ENCODE results near the gene PTPRM. TPM values are rescaled to one million over a fixed set of nuclear protein-coding genes. Genes with fewer than 3 reads are reported as not detected.

The PTPRM gene
- total and polyA plus RNA-seq, 2 donors (not counting 3 experiments of a cell fraction or from before 2014, with no cell fraction given), result 37.4 to 43.7 TPM

DNA sequence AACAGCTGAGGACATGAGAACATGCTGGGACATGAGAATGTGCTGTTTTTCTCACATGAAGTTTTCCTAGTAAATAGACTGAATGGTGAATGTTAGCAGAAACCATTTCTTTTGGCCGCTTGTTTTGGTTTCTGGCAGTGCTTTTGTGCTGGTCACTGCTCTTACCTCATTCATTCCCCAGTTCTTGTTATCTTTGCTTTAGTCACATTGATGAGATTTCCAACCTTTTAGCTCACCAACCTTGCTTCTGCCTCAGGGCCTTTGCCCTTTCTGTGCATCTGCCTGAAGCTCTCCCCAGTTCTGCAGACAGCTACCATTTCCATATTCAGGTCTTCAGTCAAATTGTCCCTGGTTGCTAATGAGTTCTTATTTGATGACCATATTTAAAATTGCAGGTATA, 91.6 kb downstream of the PTPRM start:
- POLR2A ChIA-PET, result no interaction called here
- FAIRE-seq, result no peak
- no TSS peak for BruUV-seq (replicated peaks)

DNA sequence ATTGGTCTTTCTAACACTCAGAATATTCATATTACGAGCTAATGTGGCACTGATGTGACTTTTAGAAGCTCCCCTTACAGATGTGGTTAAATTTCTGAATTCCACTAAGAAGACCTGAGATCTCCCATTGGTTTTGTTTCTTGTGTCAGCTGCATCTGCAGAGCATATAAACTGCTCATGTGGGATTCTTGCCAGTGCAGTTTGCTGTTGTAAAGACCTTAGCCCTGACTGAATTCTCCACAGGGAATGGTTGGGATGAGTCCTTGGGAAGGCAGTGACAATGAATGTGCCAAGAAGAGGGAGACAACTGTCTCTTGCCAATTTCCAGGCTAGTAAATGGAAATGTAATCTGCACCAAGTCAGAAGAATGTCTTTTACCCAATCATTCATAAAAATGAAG, 94.1 kb downstream of the PTPRM start:
- POLR2A ChIA-PET, result no interaction called here
- dilution Hi-C loops (cut with MboI; ENCODE audit: extremely low pct_ligation_motif_present, low sequenced_read_pairs), result no loop called here
- no peak overlapping the region for H3K4me2 ChIP-seq (ENCODE audit: insufficient read depth, low read length)

More for the DNA sequence above, 91.6 kb downstream of the PTPRM start:
- H3K9me3 ChIP-seq (replicated peaks; ENCODE audit: control insufficient read depth, insufficient read depth, low read length), result no peaks in the 10 kb centered on the region
- no peaks in the 10 kb centered on the region for H3K4me1 ChIP-seq (ENCODE audit: control insufficient read depth, extremely low read depth, insufficient read depth, low read length)
- dilution Hi-C loops (cut with MboI; ENCODE audit: extremely low pct_ligation_motif_present, low sequenced_read_pairs), result no loop called here
- DNase-seq (ENCODE audit: low read depth, low spot score), result no peak
- no peak for TF ChIP-seq FOS (IDR thresholded peaks at IDR 0.05; ENCODE audit: borderline replicate concordance, insufficient read depth, low read length)
- TF ChIP-seq, protein P1, sequence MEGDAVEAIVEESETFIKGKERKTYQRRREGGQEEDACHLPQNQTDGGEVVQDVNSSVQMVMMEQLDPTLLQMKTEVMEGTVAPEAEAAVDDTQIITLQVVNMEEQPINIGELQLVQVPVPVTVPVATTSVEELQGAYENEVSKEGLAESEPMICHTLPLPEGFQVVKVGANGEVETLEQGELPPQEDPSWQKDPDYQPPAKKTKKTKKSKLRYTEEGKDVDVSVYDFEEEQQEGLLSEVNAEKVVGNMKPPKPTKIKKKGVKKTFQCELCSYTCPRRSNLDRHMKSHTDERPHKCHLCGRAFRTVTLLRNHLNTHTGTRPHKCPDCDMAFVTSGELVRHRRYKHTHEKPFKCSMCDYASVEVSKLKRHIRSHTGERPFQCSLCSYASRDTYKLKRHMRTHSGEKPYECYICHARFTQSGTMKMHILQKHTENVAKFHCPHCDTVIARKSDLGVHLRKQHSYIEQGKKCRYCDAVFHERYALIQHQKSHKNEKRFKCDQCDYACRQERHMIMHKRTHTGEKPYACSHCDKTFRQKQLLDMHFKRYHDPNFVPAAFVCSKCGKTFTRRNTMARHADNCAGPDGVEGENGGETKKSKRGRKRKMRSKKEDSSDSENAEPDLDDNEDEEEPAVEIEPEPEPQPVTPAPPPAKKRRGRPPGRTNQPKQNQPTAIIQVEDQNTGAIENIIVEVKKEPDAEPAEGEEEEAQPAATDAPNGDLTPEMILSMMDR (IDR thresholded peaks at IDR 0.05; ENCODE audit: extremely low read depth in 1 of 2, insufficient read depth in 1 of 2, low read depth in 1 of 2, low read length in 2 of 2), result no peak
- TF ChIP-seq GATA2 (IDR thresholded peaks at IDR 0.05; ENCODE audit: insufficient read depth, insufficient read length, low read depth, low read length), result no peak
- TF ChIP-seq MYC (IDR thresholded peaks at IDR 0.05; ENCODE audit: low read depth, low read length), result no peak
- TF ChIP-seq EZH2 (IDR thresholded peaks at IDR 0.05; ENCODE audit: borderline replicate concordance, low read depth, low read length, severe bottlenecking), result no peak
- no peaks in the 10 kb centered on the region for H3K36me3 ChIP-seq (ENCODE audit: control insufficient read depth in 2 of 2, extremely low read depth in 1 of 2, insufficient read depth in 2 of 2, low read length in 2 of 2)
- H3K79me2 ChIP-seq (ENCODE audit: control insufficient read depth, insufficient read depth, low read length), result no peaks in the 10 kb centered on the region
- CTCF ChIA-PET, result no interaction called here
- no peak overlapping the region for H3K9ac ChIP-seq (replicated peaks; ENCODE audit: extremely low read depth, insufficient read depth, low read length)
- H2AFZ ChIP-seq (ENCODE audit: low read depth, low read length), result no peak overlapping the region
- intact Hi-C loops (cut with micrococcal nuclease), result no loop called here
- H3K27me3 ChIP-seq (ENCODE audit: control insufficient read depth in 2 of 2, insufficient read depth in 2 of 2, low read length in 2 of 2), result peaks cover 0 to 2% of the 10 kb centered on the region in 2 experiments
- H3K4me3 ChIP-seq (replicated peaks in 1 of 3; ENCODE audit: insufficient read depth in 1 of 3, low read depth in 1 of 3, low read length in 3 of 3), result no peak overlapping the region
- H3K4me2 ChIP-seq (ENCODE audit: insufficient read depth, low read length), result no peak overlapping the region
- no peaks in the 10 kb centered on the region for H3K9me1 ChIP-seq (replicated peaks; ENCODE audit: control insufficient read depth, extremely low read depth, insufficient read depth, low read length)
- H4K20me1 ChIP-seq (replicated peaks; ENCODE audit: control insufficient read depth, extremely low read depth, insufficient read depth, low read length), result no peaks in the 10 kb centered on the region
- H3K27ac ChIP-seq (ENCODE audit: insufficient read depth, low read depth, low read length), result no peak overlapping the region

More for the DNA sequence above, 94.1 kb downstream of the PTPRM start:
- Histone ChIP-seq H3K36me3 (ENCODE audit: control insufficient read depth in 2 of 2, extremely low read depth in 1 of 2, insufficient read depth in 2 of 2, low read length in 2 of 2) (no peaks in the 10 kb centered on the region), H2AFZ (ENCODE audit: low read depth, low read length) (no peak overlapping the region), H3K4me1 (ENCODE audit: control insufficient read depth, extremely low read depth, insufficient read depth, low read length) (no peaks in the 10 kb centered on the region), H3K79me2 (ENCODE audit: control insufficient read depth, insufficient read depth, low read length) (no peaks in the 10 kb centered on the region), H3K4me3 (replicated peaks in 1 of 3; ENCODE audit: insufficient read depth in 1 of 3, low read depth in 1 of 3, low read length in 3 of 3) (no peak overlapping the region), H3K9me3 (replicated peaks; ENCODE audit: control insufficient read depth, insufficient read depth, low read length) (no peaks in the 10 kb centered on the region), H3K27me3 (ENCODE audit: control insufficient read depth in 2 of 2, insufficient read depth in 2 of 2, low read length in 2 of 2) (peaks cover 0 to 2% of the 10 kb centered on the region in 2 experiments), H3K27ac (ENCODE audit: insufficient read depth, low read depth, low read length) (no peak overlapping the region), H4K20me1 (replicated peaks; ENCODE audit: control insufficient read depth, extremely low read depth, insufficient read depth, low read length) (no peaks in the 10 kb centered on the region), H3K9ac (replicated peaks; ENCODE audit: extremely low read depth, insufficient read depth, low read length) (no peak overlapping the region), H3K9me1 (replicated peaks; ENCODE audit: control insufficient read depth, extremely low read depth, insufficient read depth, low read length) (no peaks in the 10 kb centered on the region)
- no peak for FAIRE-seq
- no peak for TF ChIP-seq POLR2A (IDR thresholded peaks at IDR 0.05; ENCODE audit: low read depth, low read length)
- TF ChIP-seq, protein P2, sequence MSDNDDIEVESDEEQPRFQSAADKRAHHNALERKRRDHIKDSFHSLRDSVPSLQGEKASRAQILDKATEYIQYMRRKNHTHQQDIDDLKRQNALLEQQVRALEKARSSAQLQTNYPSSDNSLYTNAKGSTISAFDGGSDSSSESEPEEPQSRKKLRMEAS (IDR thresholded peaks at IDR 0.05; ENCODE audit: insufficient read depth, insufficient read length), result no peak
- no peak for TF ChIP-seq GATA2 (IDR thresholded peaks at IDR 0.05; ENCODE audit: insufficient read depth, insufficient read length, low read depth, low read length)
- TF ChIP-seq EZH2 (IDR thresholded peaks at IDR 0.05; ENCODE audit: borderline replicate concordance, low read depth, low read length, severe bottlenecking), result no peak
- TF ChIP-seq, protein P1 (IDR thresholded peaks at IDR 0.05; ENCODE audit: extremely low read depth in 1 of 2, insufficient read depth in 1 of 2, low read depth in 1 of 2, low read length in 2 of 2), result no peak
- no peak for TF ChIP-seq MYC (IDR thresholded peaks at IDR 0.05; ENCODE audit: low read depth, low read length)
- intact Hi-C loops (cut with micrococcal nuclease), result no loop called here
- DNase-seq (ENCODE audit: low read depth, low spot score), result no peak
- CTCF ChIA-PET, result no interaction called here
- no TSS peak for BruUV-seq (replicated peaks)

Data from endothelial cell of umbilical vein (primary cell).